ENCODE measurements around the gene LHX4. TPM values are rescaled to one million over a fixed set of nuclear protein-coding genes. Genes with fewer than 3 reads are reported as not detected.

Gene LHX4
- total and polyA plus RNA-seq, 10 of the 15 experiments (the other 5 are each of a cell fraction or from before 2014, with no cell fraction given) = 0.05 to 0.80 (median 0.32) TPM; not detected in 6

GRCh38 chr1:180256341-180257027, 26.4 kb downstream of the LHX4 start:
- DNase-seq (ENCODE audit: low read depth, low spot score) (no peak), ATAC-seq (no peak), FAIRE-seq (no peak)
- 57% methylated on average over 15 of the region's 15 CpGs for WGBS (ENCODE audit: insufficient coverage, insufficient replicate concordance, low lambda C conversion rate, missing lambda C conversion rate)
- RAD21 ChIA-PET (ENCODE audit: unreplicated experiment) = no interaction called here
- Histone ChIP-seq H3K36me3 (ENCODE audit: control insufficient read depth in 2 of 2, insufficient read depth in 2 of 2, low read length in 1 of 2) (no peaks in the 10 kb centered on the region), H3K4me1 (ENCODE audit: control insufficient read depth, insufficient read depth, low read length) (no peaks in the 10 kb centered on the region; the same call in 1 of the 2 replicates), H3K4me3 (no peak overlapping the region), H3K27me3 (replicated peaks in 1 of 2; ENCODE audit: control insufficient read depth in 2 of 2, insufficient read depth in 2 of 2, low read length in 1 of 2) (no peaks in the 10 kb centered on the region), H3K79me2 (ENCODE audit: control insufficient read depth, insufficient read depth, low read length) (no peaks in the 10 kb centered on the region), H3K4me2 (ENCODE audit: control insufficient read depth, insufficient read depth) (no peak overlapping the region), H3K27ac (ENCODE audit: control insufficient read depth, insufficient read depth) (no peak overlapping the region), H2AFZ (ENCODE audit: control insufficient read depth, low read depth, low read length) (no peak overlapping the region), H3K9ac (ENCODE audit: control insufficient read depth, insufficient read depth, low read length) (no peak overlapping the region), H4K20me1 (ENCODE audit: control insufficient read depth, insufficient read depth) (no peaks in the 10 kb centered on the region), H3K9me3 (replicated peaks; ENCODE audit: control insufficient read depth, insufficient read depth, low read length) (no peaks in the 10 kb centered on the region)
- CTCF ChIA-PET = interaction anchor here (0.9 to 2.9 kb wide), 2 partner anchors 159 to 221 kb away, joined by 4 to 9 read pairs; no protein-coding TSS in a partner anchor
- intact Hi-C loops (cut with micrococcal nuclease; ENCODE audit: unreplicated experiment) = no loop called here
- no TSS peak for BruUV-seq (replicated peaks)
- TF ChIP-seq RCOR1 (conservative IDR thresholded peaks at IDR 0.05; ENCODE audit: low read depth, low read length) (no peak), ZNF274 (IDR thresholded peaks at IDR 0.05; ENCODE audit: insufficient read depth, insufficient read length) (no peak), YY1 (IDR thresholded peaks at IDR 0.05; ENCODE audit: low read depth, low read length) (no peak), ZNF687 (IDR thresholded peaks at IDR 0.05) (no peak), MTA3 (IDR thresholded peaks at IDR 0.05; ENCODE audit: borderline replicate concordance, low read length) (no peak), CBX3 (IDR thresholded peaks at IDR 0.05; ENCODE audit: borderline replicate concordance, low read depth) (no peak), YBX1 (IDR thresholded peaks at IDR 0.05) (no peak), MLLT1 (IDR thresholded peaks at IDR 0.05) (no peak), MTA2 (IDR thresholded peaks at IDR 0.05; ENCODE audit: low read depth) (no peak), FOXM1 (IDR thresholded peaks at IDR 0.05; ENCODE audit: low read depth, low read length) (no peak), EGR1 (IDR thresholded peaks at IDR 0.05; ENCODE audit: borderline replicate concordance in 1 of 2, low read depth in 2 of 2, low read length in 2 of 2) (no peak), SRF (IDR thresholded peaks at IDR 0.05; ENCODE audit: low read depth in 2 of 2, low read length in 2 of 2) (no peak), ASH2L (IDR thresholded peaks at IDR 0.05; ENCODE audit: borderline replicate concordance, low read depth) (no peak), BMI1 (IDR thresholded peaks at IDR 0.05; ENCODE audit: borderline replicate concordance) (no peak), E4F1 (IDR thresholded peaks at IDR 0.05; ENCODE audit: borderline replicate concordance, partially characterized antibody) (no peak)
- POLR2A ChIA-PET = no interaction called here
- in situ Hi-C loops (cut with MboI) = no loop called here
- SMC1A ChIA-PET (ENCODE audit: uncharacterized antibody, unreplicated experiment) = no interaction called here
